Activated CD4-positive, alpha-beta T cell treated with anti-CD3 and anti-CD28 coated beads, Interleukin-10, Interleukin-2, amounts not matched to agents 100 ng/mL and 50 ng/mL, durations not matched to agents 16 hours and 8 hours (primary cell): ENCODE data around the gene CHRM2.
"Not testable (repeated sequence)": the region's sequence is repeated elsewhere in the genome, so short reads cannot be mapped to it uniquely, and the experiment has no call there.

Experiments used
- DNase-seq: peaks from one replicate; pipeline ENCODE4 v3.0.0-alpha.2; 2020

Gene CHRM2

GRCh38 chr7:136868496-136869000, at the start of gene CHRM2:
TSS of gene CHRM2 (plus strand) at chr7:136868652. CDS start at chr7:137014866, 146,214 bp downstream.
- no peak for DNase-seq

- DNase-seq, result not testable (repeated sequence)
These were observed 37.1 kb upstream of the CHRM2 start for GRCh38 chr7:136831398-136831797.

- no peak for DNase-seq
These were observed 22.5 kb upstream of the CHRM2 start for GRCh38 chr7:136845899-136846465.

GRCh38 chr7:136847858-136848257, 20.6 kb upstream of the CHRM2 start:
- no peak for DNase-seq

GRCh38 chr7:136853654-136854053, 14.8 kb upstream of the CHRM2 start:
- no peak for DNase-seq

GRCh38 chr7:136857573-136857972, 10.9 kb upstream of the CHRM2 start:
- no peak for DNase-seq

GRCh38 chr7:136859803-136860202, 8.6 kb upstream of the CHRM2 start:
- DNase-seq, result no peak

GRCh38 chr7:136865236-136865635, 3.2 kb upstream of the CHRM2 start:
- DNase-seq, result no peak

- DNase-seq, result no peak
These were observed 2.7 kb upstream of the CHRM2 start for GRCh38 chr7:136865777-136866176.

- no peak for DNase-seq
These were observed 829 bp downstream of the CHRM2 start for GRCh38 chr7:136869001-136869961.

- DNase-seq, result no peak
These were observed 1.8 kb downstream of the CHRM2 start for GRCh38 chr7:136869991-136870865.

- DNase-seq, result no peak
These were observed 2.5 kb downstream of the CHRM2 start for GRCh38 chr7:136870866-136871487.

GRCh38 chr7:136874393-136875032, 6.1 kb downstream of the CHRM2 start:
- no peak for DNase-seq

- DNase-seq, result no peak
These were observed 9.1 kb downstream of the CHRM2 start for GRCh38 chr7:136877509-136877908.

GRCh38 chr7:136877990-136878389, 9.5 kb downstream of the CHRM2 start:
- DNase-seq, result no peak

- no peak for DNase-seq
These were observed 10.4 kb downstream of the CHRM2 start for GRCh38 chr7:136878878-136879277.

GRCh38 chr7:136883046-136883445, 14.6 kb downstream of the CHRM2 start:
- no peak for DNase-seq

- no peak for DNase-seq
These were observed 16.0 kb downstream of the CHRM2 start for GRCh38 chr7:136884492-136884891.

GRCh38 chr7:136887317-136887716, 18.9 kb downstream of the CHRM2 start:
- DNase-seq, result no peak

GRCh38 chr7:136890399-136890798, 21.9 kb downstream of the CHRM2 start:
- no peak for DNase-seq

- DNase-seq, result no peak
These were observed 23.4 kb downstream of the CHRM2 start for GRCh38 chr7:136891850-136892249.

GRCh38 chr7:136894789-136895188, 26.3 kb downstream of the CHRM2 start:
- DNase-seq, result no peak
